ENCODE results near the gene TUFT1. TPM values are rescaled to one million over a fixed set of nuclear protein-coding genes. Genes with fewer than 3 reads are reported as not detected.

The TUFT1 gene
- total and polyA plus RNA-seq, 11 donors: 2.1 to 13.6 (median 4.3) TPM

GRCh38 chr1:151604291-151604690 lies 64.2 kb downstream of the TUFT1 start:
- Histone ChIP-seq H3K27me3 (peaks cover 0 to 6% (median 0%) of the 10 kb centered on the region in 9 donors), H3K27ac (no peak overlapping the region), H3K36me3 (no peaks in the 10 kb centered on the region), H3K4me3 (no peak overlapping the region), H3K9me3 (no peaks in the 10 kb centered on the region), H3K4me1 (peaks cover 0 to 10% (median 0%) of the 10 kb centered on the region in 12 donors)
- intact Hi-C loops (cut with DNase I): no loop called here
- 70 to 82% (median 78%) methylated on average over 2 of the region's 2 CpGs for WGBS, 4 donors
- DNase-seq (no peak), ATAC-seq (no peak)
- TF ChIP-seq POLR2A (IDR thresholded peaks at IDR 0.05) (no peak), CTCF (IDR thresholded peaks at IDR 0.05) (no peak)

- peaks cover 0 to 6% (median 0%) of the 10 kb centered on the region in 9 donors for H3K27me3 ChIP-seq
- H3K27ac ChIP-seq: no peak overlapping the region
- TF ChIP-seq CTCF (IDR thresholded peaks at IDR 0.05) (no peak), POLR2A (IDR thresholded peaks at IDR 0.05) (no peak)
- DNase-seq: no peak
- no peaks in the 10 kb centered on the region for H3K9me3 ChIP-seq
- H3K36me3 ChIP-seq: no peaks in the 10 kb centered on the region
- H3K4me3 ChIP-seq: no peak overlapping the region
- intact Hi-C loops (cut with DNase I): no loop called here
- H3K4me1 ChIP-seq: peaks cover 0 to 20% (median 3%) of the 10 kb centered on the region in 12 donors
- no peak for ATAC-seq
Observed at GRCh38 chr1:151606384-151606783, 66.3 kb downstream of the TUFT1 start.

- peaks cover 0 to 6% (median 0%) of the 10 kb centered on the region in 9 donors for H3K27me3 ChIP-seq
- no peaks in the 10 kb centered on the region for H3K36me3 ChIP-seq
- H3K9me3 ChIP-seq: no peaks in the 10 kb centered on the region
- intact Hi-C loops (cut with DNase I): no loop called here
- no peak overlapping the region for H3K27ac ChIP-seq
- peaks cover 0 to 23% (median 4%) of the 10 kb centered on the region in 12 donors for H3K4me1 ChIP-seq
- TF ChIP-seq CTCF (IDR thresholded peaks at IDR 0.05): no peak
- H3K4me3 ChIP-seq: no peak overlapping the region
- 63 to 82% (median 70%) methylated on average over 3 of the region's 3 CpGs for WGBS, 4 donors
- ATAC-seq (no peak), DNase-seq (no peak)
Observed at GRCh38 chr1:151606857-151607256, 66.7 kb downstream of the TUFT1 start.

GRCh38 chr1:151610142-151610541 lies 70.0 kb downstream of the TUFT1 start:
- H3K36me3 ChIP-seq: peaks cover 0 to 6% (median 0%) of the 10 kb centered on the region in 9 donors
- H3K27ac ChIP-seq: no peak overlapping the region
- no peaks in the 10 kb centered on the region for H3K9me3 ChIP-seq
- H3K27me3 ChIP-seq: no peaks in the 10 kb centered on the region
- no peak for ATAC-seq
- peaks cover 0 to 44% (median 9%) of the 10 kb centered on the region in 12 donors for H3K4me1 ChIP-seq
- WGBS, 4 donors: 90 to 97% (median 93%) methylated on average over 3 of the region's 3 CpGs
- TF ChIP-seq POLR2A (IDR thresholded peaks at IDR 0.05): no peak
- TF ChIP-seq CTCF (IDR thresholded peaks at IDR 0.05): no peak
- DNase-seq: no peak
- intact Hi-C loops (cut with DNase I): loop anchor here in 1 of 10 donors (5.0 kb wide), 1 partner anchor 117 kb away; no protein-coding TSS in a partner anchor
- no peak overlapping the region for H3K4me3 ChIP-seq

Data from heart left ventricle (tissue), 16 donors.